K562 (cell line): ENCODE results near the gene SMYD2. TPM values are rescaled to one million over a fixed set of nuclear protein-coding genes. Genes with fewer than 3 reads are reported as not detected.

ENCODE experiments used
- BRCA1 ChIP-seq, 2 experiments: fragments of 450-650 bp in 1 of 2; sonication (generic) in 1 of 2; formaldehyde crosslinking in 1 of 2; IDR thresholded peaks; 2 replicates each; pipeline versions ENCODE4 v1.5.0 to v1.6.1; 2017 to 2020; ENCODE audit warnings: mild to moderate bottlenecking in 1 of 2, missing genetic modification reagents in 1 of 2
- FOXK1 ChIP-seq: sonication (generic); formaldehyde crosslinking; IDR thresholded peaks from 2 replicates; pipeline ENCODE4 v1.8.0; 2022; ENCODE audit warnings: missing genetic modification reagents, mild to moderate bottlenecking, borderline replicate concordance
- L3MBTL2 ChIP-seq: fragments of 450-650 bp; IDR thresholded peaks from 2 replicates; pipeline ENCODE4 v1.6.1; 2016; ENCODE audit warnings: mild to moderate bottlenecking, moderate library complexity
- NRF1 ChIP-seq, 2 experiments: fragments of 450-650 bp; IDR thresholded peaks in 1 of 2; conservative IDR thresholded peaks in 1 of 2; 2 replicates each; pipeline ENCODE4 v1.6.1; 2014; ENCODE audit warnings: mild to moderate bottlenecking in 2 of 2
- PHF20 ChIP-seq: fragments of 450-650 bp; IDR thresholded peaks from 2 replicates; pipeline ENCODE4 v1.6.1; 2018; ENCODE audit not compliant: partially characterized antibody
- SAP30 ChIP-seq: fragments of 200-600 bp; sonication (generic); IDR thresholded peaks from 2 replicates; pipeline ENCODE4 v1.6.1; 2012; ENCODE audit warnings: borderline replicate concordance, low read depth, mild to moderate bottlenecking, moderate library complexity, low read length, control low read depth, inconsistent platforms; ENCODE audit not compliant: insufficient read depth, poor library complexity, severe bottlenecking
- THRAP3 ChIP-seq: fragments of 450-650 bp; IDR thresholded peaks from 2 replicates; pipeline ENCODE4 v1.6.1; 2016; ENCODE audit warnings: mild to moderate bottlenecking, inconsistent platforms, borderline replicate concordance
- polyA plus RNA-seq, 8 experiments: library from polyadenylated mRNA; depleted of rRNA in 4 of 8; stranded (reverse) in 5 of 8; unstranded in 3 of 8; fragments of >200 nt; fragmentation: Nextera tagmentation in 2 of 8; fragmentation: Illumina TruSeq in 1 of 8; extraction: Ambion mirVana in 2 of 8; extraction: Trizol in 1 of 8; gene quantifications; 2 replicates each; pipeline versions ENCODE4 v1.2.1 to v1.2.3, GENCODE V29; 2011 to 2014; ENCODE audit warnings: inconsistent platforms in 1 of 8, missing spikeins in 1 of 8
- total RNA-seq, 7 experiments: library from RNA; depleted of rRNA in 6 of 7; stranded (reverse); fragments of >200 nt in 6 of 7; fragmentation: Illumina TruSeq in 2 of 7; extraction: Trizol in 2 of 7; gene quantifications; 2 replicates each; pipeline versions ENCODE4 v1.2.1 to v1.2.3, GENCODE V29; 2011 to 2021; ENCODE audit warnings: low replicate concordance in 1 of 7
- TF ChIP-seq, protein P1 (sequence below), 2 experiments: fragments of 450-650 bp in 1 of 2; sonication (generic) in 1 of 2; formaldehyde crosslinking in 1 of 2; IDR thresholded peaks; 2 replicates each; pipeline versions ENCODE4 v1.7.1 to v1.9.0; 2016 to 2022; ENCODE audit warnings: inconsistent platforms in 1 of 2, mild to moderate bottlenecking in 1 of 2, missing genetic modification reagents in 1 of 2
- TF ChIP-seq, protein P2 (sequence below), 2 experiments: IDR thresholded peaks; 2 replicates each; pipeline ENCODE4 v1.6.1; 2011; ENCODE audit warnings: borderline replicate concordance in 1 of 2, control low read depth in 1 of 2, low read depth in 1 of 2, low read length in 1 of 2, mild to moderate bottlenecking in 1 of 2, mixed read lengths in 1 of 2, moderate library complexity in 1 of 2; ENCODE audit not compliant: insufficient read depth in 1 of 2, insufficient read length in 1 of 2, poor library complexity in 1 of 2, severe bottlenecking in 1 of 2; ENCODE audit errors: extremely low read depth in 1 of 2
- TF ChIP-seq, protein P3 (sequence below): sonication (generic); formaldehyde crosslinking; IDR thresholded peaks from 2 replicates; pipeline ENCODE4 v1.8.0; 2022; ENCODE audit warnings: missing genetic modification reagents, mild to moderate bottlenecking, moderate library complexity, borderline replicate concordance
- TF ChIP-seq, protein P4 (sequence below): fragments of 450-650 bp; formaldehyde crosslinking; IDR thresholded peaks from 2 replicates; pipeline ENCODE4 v1.4.0; 2020; ENCODE audit warnings: mild to moderate bottlenecking, moderate library complexity

Gene SMYD2
- total and polyA plus RNA-seq, 9 of the 15 experiments (the other 6 are each of a cell fraction or from before 2014, with no cell fraction given), result 13.8 to 81.3 (median 39.9) TPM

DNA sequence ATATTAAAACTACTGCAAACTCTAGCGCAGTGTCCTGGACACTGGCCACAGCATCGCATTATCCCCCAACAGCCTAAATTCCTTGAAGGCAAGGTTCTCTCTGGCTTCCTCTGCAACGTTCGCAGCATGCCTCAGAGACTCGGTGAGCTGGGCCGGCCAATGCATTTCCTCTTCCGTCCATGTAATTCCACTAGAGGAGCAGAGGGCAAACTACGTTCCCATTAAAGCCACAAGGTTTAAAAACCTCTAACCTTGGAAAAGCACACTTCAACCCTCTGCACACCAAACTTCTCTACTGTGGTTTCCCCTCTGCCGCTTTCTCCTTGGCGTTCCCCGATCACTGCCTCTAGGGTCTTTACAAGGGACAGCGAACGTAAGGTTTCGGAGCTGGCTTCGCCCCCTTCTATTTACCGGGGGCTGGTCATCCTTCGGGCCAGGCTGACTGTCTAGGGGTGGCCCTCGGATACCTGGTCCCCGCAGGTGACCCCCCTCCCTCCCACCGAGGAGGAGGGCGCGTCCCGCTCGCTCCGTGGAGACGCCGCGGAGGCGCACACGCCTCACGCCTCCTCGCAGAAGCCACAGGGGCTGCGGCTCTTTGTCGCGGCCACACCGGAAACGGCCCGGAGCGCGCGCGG, 456 bp upstream of the SMYD2 start (continued):
- TF ChIP-seq, protein P1, sequence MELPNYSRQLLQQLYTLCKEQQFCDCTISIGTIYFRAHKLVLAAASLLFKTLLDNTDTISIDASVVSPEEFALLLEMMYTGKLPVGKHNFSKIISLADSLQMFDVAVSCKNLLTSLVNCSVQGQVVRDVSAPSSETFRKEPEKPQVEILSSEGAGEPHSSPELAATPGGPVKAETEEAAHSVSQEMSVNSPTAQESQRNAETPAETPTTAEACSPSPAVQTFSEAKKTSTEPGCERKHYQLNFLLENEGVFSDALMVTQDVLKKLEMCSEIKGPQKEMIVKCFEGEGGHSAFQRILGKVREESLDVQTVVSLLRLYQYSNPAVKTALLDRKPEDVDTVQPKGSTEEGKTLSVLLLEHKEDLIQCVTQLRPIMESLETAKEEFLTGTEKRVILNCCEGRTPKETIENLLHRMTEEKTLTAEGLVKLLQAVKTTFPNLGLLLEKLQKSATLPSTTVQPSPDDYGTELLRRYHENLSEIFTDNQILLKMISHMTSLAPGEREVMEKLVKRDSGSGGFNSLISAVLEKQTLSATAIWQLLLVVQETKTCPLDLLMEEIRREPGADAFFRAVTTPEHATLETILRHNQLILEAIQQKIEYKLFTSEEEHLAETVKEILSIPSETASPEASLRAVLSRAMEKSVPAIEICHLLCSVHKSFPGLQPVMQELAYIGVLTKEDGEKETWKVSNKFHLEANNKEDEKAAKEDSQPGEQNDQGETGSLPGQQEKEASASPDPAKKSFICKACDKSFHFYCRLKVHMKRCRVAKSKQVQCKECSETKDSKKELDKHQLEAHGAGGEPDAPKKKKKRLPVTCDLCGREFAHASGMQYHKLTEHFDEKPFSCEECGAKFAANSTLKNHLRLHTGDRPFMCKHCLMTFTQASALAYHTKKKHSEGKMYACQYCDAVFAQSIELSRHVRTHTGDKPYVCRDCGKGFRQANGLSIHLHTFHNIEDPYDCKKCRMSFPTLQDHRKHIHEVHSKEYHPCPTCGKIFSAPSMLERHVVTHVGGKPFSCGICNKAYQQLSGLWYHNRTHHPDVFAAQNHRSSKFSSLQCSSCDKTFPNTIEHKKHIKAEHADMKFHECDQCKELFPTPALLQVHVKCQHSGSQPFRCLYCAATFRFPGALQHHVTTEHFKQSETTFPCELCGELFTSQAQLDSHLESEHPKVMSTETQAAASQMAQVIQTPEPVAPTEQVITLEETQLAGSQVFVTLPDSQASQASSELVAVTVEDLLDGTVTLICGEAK (IDR thresholded peaks at IDR 0.05), result peak; percentile 51
- TF ChIP-seq, protein P1 (CRISPR knock-in tag; IDR thresholded peaks at IDR 0.05), result no peak
- no peak for TF ChIP-seq FOXK1 (CRISPR knock-in tag)
- TF ChIP-seq, protein P2, sequence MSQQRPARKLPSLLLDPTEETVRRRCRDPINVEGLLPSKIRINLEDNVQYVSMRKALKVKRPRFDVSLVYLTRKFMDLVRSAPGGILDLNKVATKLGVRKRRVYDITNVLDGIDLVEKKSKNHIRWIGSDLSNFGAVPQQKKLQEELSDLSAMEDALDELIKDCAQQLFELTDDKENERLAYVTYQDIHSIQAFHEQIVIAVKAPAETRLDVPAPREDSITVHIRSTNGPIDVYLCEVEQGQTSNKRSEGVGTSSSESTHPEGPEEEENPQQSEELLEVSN (IDR thresholded peaks at IDR 0.05; ENCODE audit: borderline replicate concordance in 1 of 2, extremely low read depth in 1 of 2, insufficient read depth in 1 of 2, insufficient read length in 1 of 2, low read depth in 1 of 2, low read length in 1 of 2, poor library complexity in 1 of 2, severe bottlenecking in 1 of 2), result peak in 1 of 2 experiments; percentile 10
- TF ChIP-seq SAP30, result peak; percentile 50
- TF ChIP-seq, protein P3, sequence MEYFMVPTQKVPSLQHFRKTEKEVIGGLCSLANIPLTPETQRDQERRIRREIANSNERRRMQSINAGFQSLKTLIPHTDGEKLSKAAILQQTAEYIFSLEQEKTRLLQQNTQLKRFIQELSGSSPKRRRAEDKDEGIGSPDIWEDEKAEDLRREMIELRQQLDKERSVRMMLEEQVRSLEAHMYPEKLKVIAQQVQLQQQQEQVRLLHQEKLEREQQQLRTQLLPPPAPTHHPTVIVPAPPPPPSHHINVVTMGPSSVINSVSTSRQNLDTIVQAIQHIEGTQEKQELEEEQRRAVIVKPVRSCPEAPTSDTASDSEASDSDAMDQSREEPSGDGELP (CRISPR knock-in tag), result 0 out of 2 replicates have a peak, but pooled peaks have one; percentile 24
- peak in 1 of 2 experiments; percentile 39; a peak in 2 of 4 replicates for TF ChIP-seq NRF1 (conservative IDR thresholded peaks at IDR 0.05 in 1 of 2, IDR thresholded peaks at IDR 0.05 in 1 of 2)
- no peak for TF ChIP-seq BRCA1 (IDR thresholded peaks at IDR 0.05)
- no peak for TF ChIP-seq BRCA1 (CRISPR knock-in tag; IDR thresholded peaks at IDR 0.05)
- peak; percentile 32 for TF ChIP-seq PHF20
- no peak for TF ChIP-seq THRAP3
- TF ChIP-seq, protein P4, sequence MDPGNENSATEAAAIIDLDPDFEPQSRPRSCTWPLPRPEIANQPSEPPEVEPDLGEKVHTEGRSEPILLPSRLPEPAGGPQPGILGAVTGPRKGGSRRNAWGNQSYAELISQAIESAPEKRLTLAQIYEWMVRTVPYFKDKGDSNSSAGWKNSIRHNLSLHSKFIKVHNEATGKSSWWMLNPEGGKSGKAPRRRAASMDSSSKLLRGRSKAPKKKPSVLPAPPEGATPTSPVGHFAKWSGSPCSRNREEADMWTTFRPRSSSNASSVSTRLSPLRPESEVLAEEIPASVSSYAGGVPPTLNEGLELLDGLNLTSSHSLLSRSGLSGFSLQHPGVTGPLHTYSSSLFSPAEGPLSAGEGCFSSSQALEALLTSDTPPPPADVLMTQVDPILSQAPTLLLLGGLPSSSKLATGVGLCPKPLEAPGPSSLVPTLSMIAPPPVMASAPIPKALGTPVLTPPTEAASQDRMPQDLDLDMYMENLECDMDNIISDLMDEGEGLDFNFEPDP (CRISPR knock-in tag), result 0 out of 2 replicates have a peak, but pooled peaks have one; percentile 19
- peak; percentile 74 for TF ChIP-seq L3MBTL2
